GM18867 (cell line): ENCODE results near the gene PSMA1.
A peak's percentile ranks its signal among the peaks of the same experiment; 100 is the strongest.
"Not testable (repeated sequence)": the region's sequence is repeated elsewhere in the genome, so short reads cannot be mapped to it uniquely, and the experiment has no call there.

Source experiments
- ATAC-seq: cut with Tn5 transposase; IDR thresholded peaks from one replicate; pipeline ENCODE4 v1.9.1; 2021; ENCODE audit warnings: mild to moderate bottlenecking, moderate library complexity; ENCODE audit not compliant: unreplicated experiment

PSMA1 gene

GRCh38 chr11:14519917-14520746, at the start of gene PSMA1:
TSS of gene PSMA1 (minus strand) at chr11:14520386. CDS start at chr11:14520299, 87 bp downstream.
- peak; percentile 93 for ATAC-seq

GRCh38 chr11:14569516-14569915, 49.3 kb upstream of the PSMA1 start:
- not testable (repeated sequence) for ATAC-seq

- ATAC-seq: no peak
Measured at GRCh38 chr11:14567064-14567651, 47.0 kb upstream of the PSMA1 start.

- ATAC-seq: no peak
Measured at GRCh38 chr11:14566331-14567063, 46.3 kb upstream of the PSMA1 start.

- ATAC-seq: no peak
Measured at GRCh38 chr11:14565845-14566244, 45.7 kb upstream of the PSMA1 start.

GRCh38 chr11:14555818-14556217, 35.6 kb upstream of the PSMA1 start:
- no peak for ATAC-seq

GRCh38 chr11:14554959-14555358, 34.8 kb upstream of the PSMA1 start:
- ATAC-seq: no peak

GRCh38 chr11:14552089-14552488, 31.9 kb upstream of the PSMA1 start:
- ATAC-seq: no peak

- ATAC-seq: no peak
Measured at GRCh38 chr11:14551380-14551779, 31.2 kb upstream of the PSMA1 start.

GRCh38 chr11:14549891-14550290, 29.7 kb upstream of the PSMA1 start:
- ATAC-seq: no peak

- no peak for ATAC-seq
Measured at GRCh38 chr11:14547440-14547839, 27.3 kb upstream of the PSMA1 start.

- ATAC-seq: no peak
Measured at GRCh38 chr11:14546672-14547071, 26.5 kb upstream of the PSMA1 start.

- peak; percentile 82 for ATAC-seq
Measured at GRCh38 chr11:14544611-14545010, 24.4 kb upstream of the PSMA1 start.

- ATAC-seq: no peak
Measured at GRCh38 chr11:14543260-14543659, 23.1 kb upstream of the PSMA1 start.

- no peak for ATAC-seq
Measured at GRCh38 chr11:14542324-14542723, 22.1 kb upstream of the PSMA1 start.

- no peak for ATAC-seq
Measured at GRCh38 chr11:14541192-14541947, 21.2 kb upstream of the PSMA1 start.

GRCh38 chr11:14539982-14540421, 19.8 kb upstream of the PSMA1 start:
- no peak for ATAC-seq

GRCh38 chr11:14538926-14539554, 18.9 kb upstream of the PSMA1 start:
- ATAC-seq: no peak

GRCh38 chr11:14538271-14538925, 18.2 kb upstream of the PSMA1 start:
- no peak for ATAC-seq

GRCh38 chr11:14537134-14537599, 17.0 kb upstream of the PSMA1 start:
- ATAC-seq: peak; percentile 65
